ENCODE results near the gene PAX5. TPM values are rescaled to one million over a fixed set of nuclear protein-coding genes. Genes with fewer than 3 reads are reported as not detected.

The PAX5 gene
- total and polyA plus RNA-seq, 2 of the 13 experiments (the other 11 are each of a cell fraction or from before 2014, with no cell fraction given): not detected

DNA sequence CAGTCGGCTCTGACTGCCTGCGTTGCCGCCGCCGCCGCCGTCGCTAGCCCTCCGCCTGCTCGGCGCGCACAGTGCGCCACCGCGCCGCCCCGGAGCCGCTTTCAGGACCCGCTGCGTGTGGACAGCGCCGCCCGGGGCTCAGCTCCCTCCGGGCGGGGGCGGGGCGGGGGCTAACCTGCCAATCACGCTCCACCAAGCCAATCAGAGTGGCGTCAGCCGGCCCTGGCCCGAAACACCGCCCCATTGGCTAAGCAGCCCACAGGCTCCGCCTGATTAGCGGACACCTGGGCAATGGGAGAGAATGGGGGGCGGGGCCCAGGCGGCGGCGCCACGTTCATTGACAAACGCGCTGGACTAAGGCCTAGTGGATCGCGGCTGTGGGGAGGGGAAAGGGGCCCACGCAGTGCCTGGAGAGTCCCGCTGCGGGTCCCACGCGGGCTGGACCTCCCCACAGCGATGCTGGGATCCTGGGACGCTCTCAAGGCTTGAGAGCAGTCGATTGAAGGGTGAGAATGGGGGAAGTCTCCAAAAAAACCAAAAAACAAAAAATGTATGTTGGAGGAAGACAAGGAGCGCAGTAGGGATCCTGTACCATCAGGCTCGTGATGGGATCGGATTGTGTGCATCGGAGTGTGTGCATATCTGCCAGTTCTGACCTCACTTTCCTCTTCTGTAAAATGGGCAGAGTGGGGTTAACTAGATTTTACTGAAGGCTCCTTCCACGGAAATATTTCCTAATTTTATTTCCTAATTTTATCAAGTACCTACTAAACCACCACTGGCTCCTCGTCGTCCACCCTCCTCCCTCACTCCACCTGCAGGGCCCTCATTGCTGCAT lies 6.3 kb downstream of the PAX5 start (continued):
- TF ChIP-seq HDAC1 (CRISPR knock-in tag; IDR thresholded peaks at IDR 0.05): peak; percentile 88
- peak; percentile 97 for TF ChIP-seq ZNF557 (CRISPR knock-in tag; IDR thresholded peaks at IDR 0.05)
- TF ChIP-seq YEATS4 (CRISPR knock-in tag; IDR thresholded peaks at IDR 0.05; ENCODE audit: borderline replicate concordance): peak; percentile 82
- TF ChIP-seq NCOA5 (CRISPR knock-in tag; IDR thresholded peaks at IDR 0.05): no peak
- no peak for TF ChIP-seq PAWR (CRISPR knock-in tag; IDR thresholded peaks at IDR 0.05; ENCODE audit: borderline replicate concordance)
- TF ChIP-seq FOXM1 (CRISPR knock-in tag; IDR thresholded peaks at IDR 0.05): peak; percentile 81; the same call in 1 of the 2 replicates
- no peak for TF ChIP-seq NR2F6 (IDR thresholded peaks at IDR 0.05)
- TF ChIP-seq NR2F6 (CRISPR knock-in tag; IDR thresholded peaks at IDR 0.05): 0 out of 2 replicates have a peak, but pooled peaks have one; percentile 43
- TF ChIP-seq ZFP82 (CRISPR knock-in tag; IDR thresholded peaks at IDR 0.05; ENCODE audit: borderline replicate concordance): peak; percentile 91
- peak in 1 of 2 experiments; percentile 99 for TF ChIP-seq REST (IDR thresholded peaks at IDR 0.05; ENCODE audit: borderline replicate concordance in 1 of 2, low read depth in 1 of 2, low read length in 2 of 2)
- TF ChIP-seq FOXJ3 (CRISPR knock-in tag; IDR thresholded peaks at IDR 0.05; ENCODE audit: borderline replicate concordance): no peak
- no peak for TF ChIP-seq MATR3 (CRISPR knock-in tag; IDR thresholded peaks at IDR 0.05)
- peak; percentile 78; the same call in 1 of the 2 replicates for TF ChIP-seq ZBTB3 (CRISPR knock-in tag; IDR thresholded peaks at IDR 0.05; ENCODE audit: borderline replicate concordance, low read depth)
- TF ChIP-seq RCOR2 (CRISPR knock-in tag; IDR thresholded peaks at IDR 0.05): no peak
- peak; percentile 97 for TF ChIP-seq KLF12 (CRISPR knock-in tag; IDR thresholded peaks at IDR 0.05; ENCODE audit: borderline replicate concordance)
- peak; percentile 91 for TF ChIP-seq ZNF205 (CRISPR knock-in tag; IDR thresholded peaks at IDR 0.05)
- peak; percentile 87; the same call in 1 of the 2 replicates for TF ChIP-seq ZNF552 (CRISPR knock-in tag; IDR thresholded peaks at IDR 0.05; ENCODE audit: borderline replicate concordance)
- 0 out of 2 replicates have a peak, but pooled peaks have one; percentile 24 for TF ChIP-seq CHD4 (IDR thresholded peaks at IDR 0.05; ENCODE audit: borderline replicate concordance, low read length)
- TF ChIP-seq NPAS2 (CRISPR knock-in tag; IDR thresholded peaks at IDR 0.05; ENCODE audit: borderline replicate concordance): no peak
- no peak for TF ChIP-seq ZFP41 (CRISPR knock-in tag; IDR thresholded peaks at IDR 0.05; ENCODE audit: borderline replicate concordance)
- TF ChIP-seq ZNF724P (CRISPR knock-in tag; IDR thresholded peaks at IDR 0.05; ENCODE audit: borderline replicate concordance): peak; percentile 94; the same call in 1 of the 2 replicates
- TF ChIP-seq KMT2A (CRISPR knock-in tag; IDR thresholded peaks at IDR 0.05): peak; percentile 57; the same call in 1 of the 2 replicates
- TF ChIP-seq ZFP36L2 (CRISPR knock-in tag; IDR thresholded peaks at IDR 0.05): peak; percentile 92
- no peak for TF ChIP-seq SRF (IDR thresholded peaks at IDR 0.05; ENCODE audit: low read depth, low read length)
- TF ChIP-seq SMC3 (IDR thresholded peaks at IDR 0.05; ENCODE audit: low read length): no peak
- peak; percentile 98 for TF ChIP-seq ATF7-NPFF (CRISPR knock-in tag; IDR thresholded peaks at IDR 0.05; ENCODE audit: low read depth)
- TF ChIP-seq ZMYM3 (CRISPR knock-in tag; IDR thresholded peaks at IDR 0.05): no peak

Measured in HepG2 (cell line).